GM11168 (cell line): ENCODE data around the gene UPK3BL1.
"Not testable (repeated sequence)": the region's sequence is repeated elsewhere in the genome, so short reads cannot be mapped to it uniquely, and the experiment has no call there.

Source experiments
- in situ Hi-C: fragments of 300-500 bp; cut with MboI; formaldehyde crosslinking; loops from one replicate; pipeline ENCODE4 v1.12.0; 2022; ENCODE audit warnings: low sequenced_read_pairs; ENCODE audit not compliant: unreplicated experiment

UPK3BL1 gene

DNA sequence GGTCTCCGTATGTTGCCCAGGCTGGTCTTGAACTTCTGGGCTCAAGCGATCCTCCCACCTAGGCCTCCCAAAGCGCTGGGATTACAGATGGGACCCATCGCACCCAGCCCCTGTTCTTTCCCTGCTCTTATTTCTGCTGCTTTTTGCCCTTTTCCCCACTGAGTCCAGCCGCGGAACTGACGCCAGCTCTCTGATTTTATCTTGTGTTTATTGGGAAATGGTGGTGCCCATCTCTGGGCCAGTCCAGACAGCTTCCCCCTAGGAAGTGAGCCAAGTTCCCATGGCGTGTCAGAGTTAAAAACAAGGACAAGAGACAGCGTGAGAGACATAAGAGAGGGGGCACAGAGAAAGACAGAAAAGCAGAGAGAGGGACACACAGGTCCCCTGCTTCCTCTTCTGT is 12.0 kb downstream of the UPK3BL1 start:
- in situ Hi-C loops, result not testable (repeated sequence)

DNA sequence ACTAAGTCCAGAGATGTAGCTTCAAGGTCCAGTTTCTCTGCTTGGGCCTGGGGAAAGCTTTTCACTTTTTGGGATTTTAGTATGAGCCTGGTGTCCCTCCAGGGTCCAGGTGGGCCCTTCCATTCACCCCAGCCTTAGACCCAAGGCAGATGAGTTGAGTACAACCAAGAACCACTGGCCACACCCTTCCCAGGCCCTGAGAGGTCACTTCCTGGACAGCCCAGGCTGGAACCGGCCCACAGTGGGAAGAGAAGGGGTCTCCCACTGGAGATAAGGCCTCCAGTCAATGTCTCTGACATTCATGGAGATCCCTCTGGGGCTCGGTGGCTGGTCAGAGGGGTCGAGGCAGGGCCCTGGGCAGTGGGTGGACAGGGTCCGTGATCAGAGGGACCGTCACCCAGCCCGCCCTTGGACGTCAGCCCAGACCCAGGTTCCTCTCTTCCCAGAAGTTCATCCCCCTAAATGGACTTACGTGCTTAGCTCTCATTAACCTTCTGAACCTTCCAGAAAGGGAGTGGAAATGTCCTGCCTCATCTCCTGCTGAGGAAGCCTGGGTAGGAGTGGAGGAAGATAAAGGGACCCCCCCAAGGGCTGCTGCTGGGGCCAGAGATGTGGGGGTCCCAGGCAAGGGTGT is 15.2 kb downstream of the UPK3BL1 start:
- in situ Hi-C loops, result not testable (repeated sequence)

DNA sequence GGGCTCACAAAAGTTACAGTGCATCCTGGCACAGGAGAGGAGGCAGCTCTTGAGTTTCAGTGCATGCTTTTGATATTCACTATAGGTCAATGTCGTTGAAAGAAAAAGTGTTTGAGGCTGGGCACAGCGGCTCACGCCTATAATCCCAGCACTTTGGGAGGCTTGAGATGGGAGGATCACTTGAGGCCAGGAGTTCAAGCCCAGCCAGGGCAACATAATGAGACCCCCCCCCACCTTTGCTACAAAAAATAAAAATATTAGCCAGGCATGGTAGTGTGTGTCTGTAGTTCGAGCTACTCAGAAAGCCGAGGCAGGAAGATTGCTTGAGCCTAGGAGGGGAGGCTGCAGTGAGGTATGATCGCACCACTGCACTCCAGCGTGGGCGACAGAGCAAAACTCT is 24.5 kb downstream of the UPK3BL1 start:
- in situ Hi-C loops, result loop anchor here (25.0 kb wide), 1 partner anchor 106 kb away; the partner anchor contains the start of gene RASA4B

DNA sequence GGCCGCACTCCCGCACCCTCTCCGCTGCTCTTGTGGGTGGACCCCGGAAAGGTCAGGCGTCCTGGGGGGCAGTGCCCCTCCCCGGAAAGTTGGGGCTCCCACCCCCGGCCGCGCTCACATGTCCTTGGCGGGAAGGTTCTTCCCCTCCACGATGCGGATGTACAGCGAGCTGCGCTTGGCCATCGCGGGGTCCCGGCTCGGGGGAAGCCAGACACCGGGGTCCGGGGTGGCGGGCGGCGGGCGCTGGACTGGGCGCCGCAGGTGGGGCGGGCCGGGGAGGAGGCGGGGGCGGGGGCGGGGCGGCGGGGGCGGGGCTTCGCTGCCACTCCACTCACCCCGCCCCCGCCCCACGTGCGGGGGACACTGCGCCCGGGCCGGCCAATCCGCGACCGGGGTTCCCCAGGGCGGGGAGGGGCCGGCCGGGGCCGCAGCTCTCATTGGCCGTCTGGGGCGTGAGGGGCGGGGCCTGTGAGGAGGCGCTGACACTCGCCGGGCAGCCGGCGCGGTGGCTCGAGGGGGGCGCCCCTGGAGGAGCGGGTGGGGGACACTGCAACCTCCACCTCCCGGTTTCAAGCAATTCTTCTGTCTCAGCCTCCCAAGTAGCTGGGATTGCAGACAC is 26.0 kb downstream of the UPK3BL1 start, which contains the start of gene RASA4:
TSS of gene RASA4 (minus strand) at position 250 of the 619 bp plus-strand sequence. CDS start at position 183, 67 bp downstream.
- in situ Hi-C loops, result loop anchor here (25.0 kb wide), 1 partner anchor 104 kb away; the partner anchor contains the start of gene RASA4B

DNA sequence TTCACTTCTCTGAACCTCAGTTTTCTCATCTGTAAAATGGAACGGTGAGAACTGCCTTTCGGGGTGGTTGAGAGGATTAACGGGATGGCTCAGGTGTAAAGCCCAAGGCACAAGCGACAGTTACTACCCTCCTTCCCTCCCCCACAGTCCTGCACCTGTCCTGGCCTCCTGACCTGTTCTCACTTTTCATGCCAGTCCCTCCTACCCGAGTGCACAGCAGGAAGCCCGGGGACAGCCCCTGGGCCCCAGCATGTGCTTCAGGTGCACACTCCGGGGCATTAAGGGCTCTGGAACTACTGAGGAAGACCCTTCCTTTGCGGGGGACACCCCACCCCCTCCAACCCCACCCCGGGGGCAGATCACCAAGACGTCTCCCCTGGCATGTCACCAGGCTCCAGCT is 26.7 kb downstream of the UPK3BL1 start:
- in situ Hi-C loops, result loop anchor here (25.0 kb wide), 1 partner anchor 104 kb away; the partner anchor contains the start of gene RASA4B

DNA sequence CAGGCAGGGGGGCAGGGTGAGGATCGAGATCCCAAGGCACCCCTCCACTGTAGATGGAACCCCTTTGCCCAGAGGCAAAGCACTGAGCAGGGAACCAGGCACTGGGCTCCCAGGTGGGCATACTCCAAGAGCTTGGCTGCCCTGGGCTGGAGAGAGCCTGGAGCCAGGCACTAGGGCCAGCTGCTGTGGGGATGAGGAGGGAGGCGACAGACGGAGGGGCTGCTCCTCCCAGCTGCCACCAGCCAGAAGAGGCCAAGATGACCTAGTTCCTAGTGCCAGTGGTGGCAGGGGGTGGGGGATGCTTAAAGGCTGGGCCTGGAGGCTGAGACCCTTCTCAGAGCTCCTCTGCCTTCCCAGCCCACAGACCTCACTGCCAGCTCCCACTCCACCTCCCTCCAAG is 27.7 kb downstream of the UPK3BL1 start:
- in situ Hi-C loops, result loop anchor here (25.0 kb wide), 1 partner anchor 103 kb away; the partner anchor contains the start of gene RASA4B

DNA sequence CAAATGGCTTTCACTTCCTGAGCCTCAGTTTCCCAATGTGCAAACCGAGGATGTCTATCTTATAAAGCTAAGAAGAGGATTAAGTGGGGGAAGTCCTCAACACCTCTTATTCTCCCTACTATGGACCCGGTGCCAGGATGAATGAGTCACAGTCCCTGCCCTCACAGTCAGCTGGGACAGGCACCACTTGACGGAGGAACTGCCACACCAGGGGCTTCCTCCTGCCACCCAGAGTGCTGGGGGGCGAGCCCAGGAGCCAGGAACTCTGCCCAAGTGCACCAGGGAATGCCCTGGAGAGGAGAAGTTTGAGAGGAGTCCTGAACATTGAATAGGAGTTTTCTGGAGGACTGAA is 28.3 kb downstream of the UPK3BL1 start:
- in situ Hi-C loops, result loop anchor here (25.0 kb wide), 1 partner anchor 102 kb away; the partner anchor contains the start of gene RASA4B

DNA sequence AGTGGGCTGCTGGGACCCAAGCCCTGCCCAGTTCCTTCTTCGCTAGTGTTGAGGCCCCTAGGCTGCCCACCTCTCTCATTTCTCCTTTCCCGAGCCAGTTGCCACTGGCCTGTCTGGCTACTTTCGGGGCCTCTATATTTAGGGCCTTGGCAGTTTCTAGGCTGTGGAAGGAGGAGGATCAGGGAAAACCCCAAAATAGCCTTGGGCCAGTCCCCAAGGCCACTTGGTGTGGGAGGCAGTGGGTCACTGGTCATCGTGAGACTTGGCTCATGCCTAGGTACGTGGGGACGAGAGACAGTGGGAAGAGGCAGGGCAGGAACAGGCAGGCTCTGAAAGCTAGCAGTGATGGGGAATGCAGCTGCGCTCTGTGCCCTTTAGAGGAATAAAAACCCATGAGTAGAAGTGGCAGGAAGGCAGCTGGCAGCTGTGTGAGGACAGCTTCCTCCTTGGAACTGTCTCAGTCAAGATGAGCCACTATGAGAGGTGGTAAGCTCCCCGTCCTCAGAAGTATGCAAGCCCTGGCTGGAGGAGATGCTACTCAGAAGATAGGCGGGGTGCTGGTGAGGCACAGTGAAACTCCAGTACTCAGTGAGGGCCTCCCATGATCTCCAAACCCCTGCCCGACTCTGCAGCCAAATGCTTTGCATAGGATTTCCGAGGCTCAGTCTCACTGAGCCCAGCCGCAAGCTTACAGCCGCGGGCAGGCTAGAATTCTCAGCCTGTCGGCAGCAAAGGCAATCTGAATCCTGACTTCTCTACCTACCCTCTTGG is 28.8 kb downstream of the UPK3BL1 start:
- in situ Hi-C loops, result loop anchor here (25.0 kb wide), 1 partner anchor 101 kb away; the partner anchor contains the start of gene RASA4B

DNA sequence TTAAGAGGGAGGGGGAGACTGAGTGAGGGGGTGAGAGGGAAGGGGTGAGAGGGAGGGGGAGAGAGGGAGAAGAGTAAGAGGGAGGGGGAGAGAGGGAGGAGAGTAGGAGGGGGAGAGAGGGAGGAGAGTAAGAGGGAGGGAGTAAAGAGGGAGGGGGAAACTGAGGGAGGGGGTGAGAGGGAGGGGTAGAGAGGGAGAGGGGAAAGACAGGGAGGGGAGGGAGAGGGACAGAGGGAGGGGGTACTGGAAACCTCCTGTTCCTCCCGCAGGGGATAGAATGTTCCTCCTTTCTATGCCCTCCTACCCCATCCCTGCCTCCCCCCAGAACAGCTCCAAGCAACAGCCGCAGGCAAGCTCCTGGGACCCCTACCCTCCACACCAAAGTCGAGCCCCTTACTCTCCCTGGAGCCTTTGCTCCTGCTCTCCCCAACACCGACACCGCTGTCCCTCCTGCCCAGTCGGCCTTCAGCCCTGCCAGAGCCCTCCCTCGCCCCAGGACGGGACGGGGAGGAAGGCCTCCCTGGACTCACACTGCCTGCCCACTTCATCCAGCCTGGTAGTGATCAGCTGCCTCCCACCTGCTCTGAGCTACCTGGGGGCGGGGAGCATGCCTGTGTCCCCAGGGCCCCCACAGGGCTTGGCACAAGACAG is 30.8 kb downstream of the UPK3BL1 start:
- in situ Hi-C loops, result loop anchor here (25.0 kb wide), 1 partner anchor 99 kb away; the partner anchor contains the start of gene RASA4B

DNA sequence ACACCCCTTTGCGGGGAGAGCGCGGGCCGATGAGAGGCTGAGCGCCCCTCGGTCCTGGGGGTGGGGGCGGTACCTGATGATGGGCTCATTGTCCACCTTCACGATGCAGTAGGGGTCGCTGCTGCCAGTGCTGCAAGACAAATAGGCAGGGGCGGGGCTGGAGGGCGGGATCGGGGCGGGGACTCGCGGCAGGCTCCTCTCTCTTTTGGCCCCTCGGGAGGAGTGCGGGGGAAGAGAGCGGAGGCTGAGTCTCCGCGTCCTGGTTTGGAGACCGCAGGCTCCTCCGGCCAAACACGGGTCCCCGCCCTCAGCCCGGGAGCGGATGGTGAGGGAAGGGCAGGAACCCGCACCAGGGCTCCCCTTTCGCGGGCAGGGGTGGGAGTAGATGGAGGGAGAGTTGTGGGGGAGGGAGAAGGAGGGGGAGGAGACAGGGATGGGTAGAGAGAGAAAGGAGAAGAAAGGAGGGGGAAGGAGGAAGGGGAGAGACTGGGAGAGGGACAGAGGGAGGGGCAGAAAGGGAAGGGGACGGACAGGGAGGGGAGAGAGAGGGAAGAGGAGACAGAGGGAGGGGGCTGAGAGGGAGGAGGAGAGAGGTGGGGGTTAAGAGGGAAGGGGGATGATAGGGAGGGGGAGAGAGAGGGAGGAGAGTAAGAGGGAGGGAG is 31.4 kb downstream of the UPK3BL1 start:
- in situ Hi-C loops, result loop anchor here (25.0 kb wide), 1 partner anchor 99 kb away; the partner anchor contains the start of gene RASA4B

DNA sequence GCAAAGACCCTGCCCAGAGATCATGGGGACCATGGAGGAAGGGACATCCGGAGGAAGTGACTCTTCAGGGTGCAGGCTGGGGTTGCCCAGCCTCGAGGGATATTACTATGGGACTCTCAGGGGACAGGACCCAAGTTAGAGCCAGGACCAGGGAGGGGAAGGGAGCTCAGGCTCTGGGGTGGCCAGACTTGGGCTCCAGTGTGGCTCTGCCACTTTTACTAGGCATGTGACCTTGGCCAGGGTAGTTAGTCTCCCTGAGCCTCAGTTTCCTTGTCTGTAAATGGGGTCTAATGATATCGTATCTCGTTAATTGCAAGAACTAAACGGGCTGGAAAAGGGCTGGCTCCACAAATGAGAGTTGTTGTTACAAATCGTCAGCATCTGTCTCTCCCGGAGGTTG is 32.1 kb downstream of the UPK3BL1 start:
- in situ Hi-C loops, result loop anchor here (25.0 kb wide), 1 partner anchor 98 kb away; the partner anchor contains the start of gene RASA4B

DNA sequence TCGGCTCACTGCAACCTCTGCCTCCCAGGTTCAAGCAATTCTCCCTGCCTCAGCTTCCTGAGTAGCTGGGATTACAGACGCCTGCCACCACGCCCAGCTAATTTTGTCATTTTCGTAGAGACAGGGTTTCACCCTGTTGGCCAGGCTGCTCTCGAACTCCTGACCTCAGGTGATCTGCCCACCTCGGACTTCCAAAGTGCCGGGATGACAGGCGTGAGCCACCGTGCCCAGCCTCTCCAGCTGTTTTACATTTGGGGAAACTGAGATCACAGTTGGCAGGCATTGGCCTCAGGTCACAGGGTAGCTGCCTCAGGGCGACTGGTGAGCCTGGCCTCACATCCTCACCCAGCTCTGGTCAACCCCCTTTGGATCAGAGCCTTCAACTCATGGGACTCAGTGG is 32.9 kb downstream of the UPK3BL1 start:
- in situ Hi-C loops, result loop anchor here (25.0 kb wide), 1 partner anchor 97 kb away; the partner anchor contains the start of gene RASA4B

DNA sequence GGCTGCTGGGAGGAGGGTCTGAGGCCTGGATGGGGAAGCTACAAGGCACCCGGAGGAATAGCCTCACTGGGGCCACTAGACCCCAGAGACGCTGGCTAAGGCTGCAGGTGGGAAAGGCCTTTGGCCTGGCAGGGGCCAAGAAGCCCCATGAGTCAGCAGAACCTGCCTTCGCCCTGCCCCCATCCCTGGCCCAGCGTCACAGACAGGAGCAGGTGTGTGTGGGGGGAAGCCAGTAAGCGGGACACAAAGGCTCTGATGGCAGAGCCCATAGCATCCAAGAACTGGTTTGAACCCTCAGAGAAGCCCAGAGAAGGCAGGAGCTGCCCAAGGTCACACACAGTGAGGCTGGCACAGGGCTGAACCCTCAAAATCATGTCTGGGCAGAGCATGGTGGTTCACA is 35.7 kb downstream of the UPK3BL1 start:
- in situ Hi-C loops, result loop anchor here (25.0 kb wide), 1 partner anchor 95 kb away; the partner anchor contains the start of gene RASA4B

DNA sequence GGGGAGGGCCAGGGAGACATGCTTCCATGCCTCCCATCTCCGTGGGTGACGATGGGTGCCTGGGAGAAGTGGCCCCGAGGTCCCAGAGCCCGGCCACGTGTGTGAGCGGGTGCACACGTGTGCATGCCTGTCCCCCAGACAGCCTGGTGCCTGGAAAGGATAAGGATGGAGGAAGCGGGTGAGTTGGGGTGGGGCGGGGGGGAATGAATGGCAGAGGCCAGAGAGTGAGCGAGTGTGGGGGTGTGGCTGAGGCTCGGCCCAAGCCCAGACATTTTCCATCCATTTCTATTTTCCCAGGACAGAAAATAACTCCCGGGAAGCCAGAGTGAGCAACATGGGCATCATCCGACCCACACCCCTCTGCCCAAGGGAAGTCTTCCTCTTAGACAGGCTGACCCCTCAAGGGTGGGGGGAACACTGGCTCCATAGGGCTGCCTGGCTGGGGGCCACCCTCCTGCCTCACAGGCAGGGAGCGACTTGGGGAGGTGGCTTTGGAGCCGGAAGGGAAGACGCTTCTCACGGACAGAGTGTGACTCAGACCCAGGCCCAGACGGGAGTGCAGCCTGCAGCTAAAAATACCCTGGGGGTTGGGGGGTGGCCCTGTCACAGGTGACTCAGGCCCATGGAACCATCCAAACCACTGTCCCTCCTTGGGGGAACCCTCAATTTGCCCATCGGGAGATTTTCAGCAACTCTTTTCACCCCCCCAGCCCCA is 38.0 kb downstream of the UPK3BL1 start:
- in situ Hi-C loops, result loop anchor here (25.0 kb wide), 1 partner anchor 92 kb away; the partner anchor contains the start of gene RASA4B

DNA sequence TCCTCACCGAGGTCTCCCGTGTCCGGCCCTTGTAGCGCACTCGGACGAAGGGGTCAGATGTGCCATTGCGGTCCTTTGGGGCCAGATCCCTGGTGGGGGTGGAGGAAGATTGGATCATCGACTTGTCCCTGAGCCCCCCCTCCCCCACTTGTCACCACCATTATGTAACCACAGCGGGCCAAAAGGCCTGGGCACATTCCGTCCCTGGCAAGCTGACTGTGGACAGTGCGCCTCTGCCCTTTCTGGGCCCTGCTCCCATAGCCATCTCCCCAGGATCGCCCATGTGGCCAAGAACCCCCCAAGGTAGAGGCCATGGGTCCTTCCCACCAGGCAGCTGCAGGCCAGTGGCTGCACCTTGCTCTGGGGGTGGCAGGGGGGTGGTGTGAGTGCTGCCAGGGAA is 40.3 kb downstream of the UPK3BL1 start:
- in situ Hi-C loops, result loop anchor here (25.0 kb wide), 1 partner anchor 90 kb away; the partner anchor contains the start of gene RASA4B

DNA sequence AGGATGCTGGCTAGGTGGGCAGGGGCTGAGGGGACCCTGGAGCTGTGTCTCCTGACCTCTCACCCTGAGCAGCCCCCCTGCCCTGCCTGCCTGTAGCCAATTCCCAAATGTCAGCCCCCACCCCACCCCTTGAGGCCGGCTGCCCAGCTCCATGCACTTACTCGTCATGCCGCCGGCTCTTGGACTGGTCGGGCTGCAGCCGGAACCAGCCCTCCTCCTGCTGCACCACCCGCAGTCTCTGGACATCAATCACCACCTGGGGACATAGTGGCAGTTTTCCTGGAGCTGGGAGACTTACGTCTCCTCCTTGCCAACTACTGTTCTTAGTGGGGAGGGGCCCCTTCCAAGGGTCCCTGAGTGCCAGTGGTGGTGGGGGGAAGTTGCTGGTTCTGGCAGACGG is 42.9 kb downstream of the UPK3BL1 start:
- in situ Hi-C loops, result loop anchor here (25.0 kb wide), 1 partner anchor 87 kb away; the partner anchor contains the start of gene RASA4B

DNA sequence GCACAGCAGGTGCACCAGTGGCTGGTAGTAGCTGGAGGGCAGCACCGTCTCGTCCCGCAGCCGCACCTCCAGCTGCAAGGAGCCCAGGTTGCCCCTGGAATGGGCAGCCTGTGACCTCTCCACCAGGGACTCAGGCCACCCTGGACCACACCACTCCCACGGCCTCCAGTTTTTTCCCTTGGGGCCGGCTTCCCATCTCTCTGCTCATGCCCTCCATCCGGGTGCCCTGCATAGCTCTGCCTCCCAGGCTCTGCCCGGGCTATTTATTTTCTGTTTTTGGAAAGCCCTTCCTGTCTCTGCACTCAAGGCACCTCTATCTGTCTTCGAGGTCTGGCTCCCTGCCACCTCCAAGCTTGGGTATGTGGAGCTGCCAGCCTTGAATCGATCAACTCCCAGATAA is 46.6 kb downstream of the UPK3BL1 start:
- in situ Hi-C loops, result not testable (repeated sequence)

DNA sequence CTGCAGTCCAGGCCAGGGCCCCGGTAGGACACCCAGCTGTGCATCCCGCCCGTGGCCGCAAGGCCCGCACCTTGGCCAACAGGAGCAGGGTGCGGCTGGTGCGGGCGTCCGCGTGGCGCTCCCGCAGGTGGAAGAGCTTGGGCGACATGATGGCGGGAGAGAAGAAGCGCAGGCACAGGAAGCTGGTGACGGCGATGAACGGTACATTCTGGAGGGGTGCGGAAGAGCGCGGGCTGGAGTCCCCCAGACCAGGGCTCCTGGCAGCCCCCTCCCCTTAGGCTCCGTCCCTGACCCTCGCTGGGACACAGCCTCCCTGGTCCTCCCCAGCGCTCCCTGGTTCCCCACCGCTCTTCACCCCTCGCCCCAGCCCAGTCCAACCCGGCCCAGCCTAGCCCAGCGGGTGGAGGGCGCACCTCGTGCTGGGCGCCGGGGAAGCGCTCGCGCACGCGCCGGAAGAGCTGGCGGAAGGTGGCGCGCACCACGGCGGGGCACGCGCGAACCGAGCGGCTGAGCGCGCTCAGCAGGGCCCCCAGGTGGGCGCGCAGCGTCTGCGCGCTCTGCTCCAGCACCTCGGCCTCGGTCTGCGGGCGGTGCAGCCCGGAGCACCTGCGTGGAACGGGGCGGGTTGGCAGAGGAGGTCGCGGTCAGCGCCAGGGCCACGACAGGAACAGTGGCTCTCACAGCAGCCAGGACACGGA is 48.8 kb downstream of the UPK3BL1 start:
- in situ Hi-C loops, result not testable (repeated sequence)
